ENCODE data around the gene MACROD1.

The MACROD1 gene

GRCh38 chr11:64071849-64072248, 94.1 kb downstream of the MACROD1 start:
- no peak for DNase-seq

- no peak for DNase-seq
These were observed 95.6 kb downstream of the MACROD1 start for GRCh38 chr11:64070314-64070681.

DNA sequence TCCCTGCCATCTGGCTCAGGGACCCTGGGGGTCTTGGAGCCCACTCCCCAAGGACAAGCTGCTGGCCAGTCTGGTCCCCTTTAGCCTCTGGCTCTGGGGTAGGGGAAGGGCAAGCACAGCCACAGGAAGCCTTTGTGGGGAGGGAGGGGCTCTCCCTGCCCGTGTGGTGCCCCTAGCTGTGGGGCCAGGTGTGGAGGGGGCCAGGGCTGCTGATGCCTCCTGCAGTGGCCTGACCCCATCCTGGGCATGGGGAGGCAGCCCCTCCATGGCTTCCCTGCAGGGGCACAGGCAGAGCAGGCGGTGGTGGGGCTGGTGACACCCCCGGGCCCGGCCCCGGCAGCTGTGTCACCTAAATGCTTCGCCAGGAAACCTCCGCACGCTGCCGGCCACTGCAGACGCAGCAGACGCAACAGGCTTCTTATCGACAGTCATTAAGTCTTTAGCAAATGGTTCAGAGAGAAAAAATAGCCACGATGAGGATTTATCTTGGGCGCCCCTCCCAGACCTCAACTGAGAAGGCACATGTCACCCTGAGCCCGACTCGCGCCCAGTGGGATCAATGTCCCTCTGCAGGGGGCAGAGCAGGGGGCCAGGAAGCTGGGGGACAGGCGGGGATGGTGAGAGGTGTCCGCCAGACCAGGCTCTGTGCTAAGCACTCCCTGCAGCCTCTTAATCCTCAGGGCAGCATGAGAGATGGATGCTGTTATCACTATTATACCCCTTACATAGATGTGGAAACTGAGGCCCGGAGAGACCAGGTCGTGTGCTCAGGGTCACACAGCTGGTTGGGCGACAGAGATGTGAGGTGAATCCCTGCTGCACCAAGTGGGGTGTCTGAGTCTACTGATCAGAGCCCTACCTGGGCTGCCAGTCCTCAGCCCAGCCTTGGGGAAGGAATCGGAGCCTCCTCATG, 96.3 kb downstream of the MACROD1 start:
- DNase-seq = no peak

GRCh38 chr11:64068705-64069400, 97.1 kb downstream of the MACROD1 start:
- no peak for DNase-seq

GRCh38 chr11:64067230-64067993, 98.5 kb downstream of the MACROD1 start:
- no peak for DNase-seq

DNA sequence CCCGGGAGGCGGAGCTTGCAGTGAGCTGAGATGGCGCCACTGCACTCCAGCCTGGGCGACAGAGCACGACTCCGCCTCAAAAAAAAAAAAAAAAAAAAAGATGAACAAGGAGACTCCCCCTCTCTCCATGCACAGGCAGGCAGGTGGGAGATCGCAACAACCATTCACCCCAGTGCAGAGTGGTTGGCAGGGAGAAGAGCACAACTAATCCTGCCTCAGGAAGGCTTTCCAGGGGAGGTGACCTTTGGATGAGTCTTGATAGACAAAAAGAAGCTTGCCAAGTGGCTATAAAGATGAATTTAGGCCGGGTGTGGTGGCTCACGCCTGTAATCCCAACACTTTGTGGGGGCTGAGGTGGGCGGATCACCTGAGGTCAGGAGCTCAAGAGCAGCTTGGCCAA, 100.2 kb downstream of the MACROD1 start:
- DNase-seq = no peak

GRCh38 chr11:64065141-64065465, 100.8 kb downstream of the MACROD1 start:
- DNase-seq = no peak

DNA sequence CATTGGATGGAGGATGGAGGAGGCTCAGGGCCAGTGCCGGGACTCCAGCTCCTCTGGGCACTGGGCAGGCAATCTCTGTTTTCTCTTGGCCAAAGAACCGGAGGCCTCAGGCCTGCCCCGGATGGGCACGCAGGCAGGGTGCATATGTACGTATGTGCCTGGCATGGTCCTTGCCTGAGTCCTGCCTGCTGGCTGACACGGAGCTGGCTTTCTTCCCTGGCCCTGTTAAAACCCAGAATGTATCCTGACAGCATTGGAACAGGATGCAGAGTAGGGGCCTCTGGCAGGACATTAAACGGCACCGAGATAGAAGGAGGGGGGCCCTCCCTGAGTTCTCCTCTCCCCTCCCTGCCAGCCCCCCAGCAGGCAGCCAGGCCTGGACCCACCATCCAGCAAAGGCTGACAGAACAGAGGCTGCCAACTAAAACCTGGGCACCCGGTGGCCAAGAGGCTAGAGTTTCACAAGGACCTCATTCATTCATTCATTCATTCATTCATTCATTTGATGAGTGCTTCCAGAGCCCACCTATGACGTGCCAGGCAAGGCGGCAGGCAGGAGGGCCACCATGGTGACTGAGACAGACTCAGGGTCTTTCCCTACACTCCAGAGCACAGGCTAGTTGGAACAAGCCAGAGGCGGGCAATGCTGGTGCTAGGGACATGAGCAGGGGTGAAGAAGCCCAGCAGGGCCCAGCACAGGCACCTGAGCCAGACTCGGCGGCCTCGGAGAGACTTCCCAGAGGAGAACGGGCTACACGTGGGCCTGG, 101.4 kb downstream of the MACROD1 start:
- DNase-seq = no peak

GRCh38 chr11:64063777-64064176, 102.1 kb downstream of the MACROD1 start:
- DNase-seq = no peak

DNA sequence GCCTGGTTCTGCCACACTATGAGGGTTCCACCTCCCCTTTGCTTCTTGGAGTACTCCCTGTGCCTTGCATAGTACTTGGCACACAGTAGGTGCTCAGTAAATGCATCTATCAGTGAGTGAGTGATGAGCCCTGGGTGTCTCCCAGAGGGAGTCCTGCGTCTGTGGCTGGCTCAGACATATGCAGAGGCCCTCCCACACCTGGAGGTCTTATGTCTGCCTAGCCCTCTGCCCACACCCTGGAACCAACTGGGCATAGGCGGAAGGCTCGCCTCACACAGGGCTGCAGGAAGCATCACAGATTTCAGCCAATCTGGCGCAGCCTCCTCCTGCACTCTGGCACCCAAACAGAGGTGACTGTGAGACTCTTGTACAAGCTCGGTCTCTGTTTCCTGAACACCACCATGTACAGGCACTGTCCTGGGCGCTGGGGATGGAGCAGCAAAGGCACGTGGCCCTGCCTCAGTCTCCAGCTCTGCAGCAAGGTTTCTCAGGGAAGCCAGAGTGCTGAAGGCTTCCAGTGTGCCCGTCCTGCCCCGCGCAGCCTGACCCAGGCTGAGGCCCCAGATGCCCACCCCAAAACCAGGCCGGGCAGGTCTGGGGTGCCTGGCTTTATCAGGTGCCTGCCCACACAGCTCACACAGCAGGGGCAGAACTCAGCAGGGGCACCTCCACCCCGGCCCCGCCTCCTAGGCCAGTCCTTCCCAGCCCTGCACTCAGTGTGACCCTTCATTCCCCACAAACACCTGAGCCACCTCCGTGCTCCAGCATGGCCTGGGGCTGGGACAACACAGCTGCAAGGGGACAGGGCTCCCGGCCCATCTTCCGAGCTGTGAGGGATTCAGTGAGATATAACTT, 103.5 kb downstream of the MACROD1 start:
- DNase-seq = no peak

DNA sequence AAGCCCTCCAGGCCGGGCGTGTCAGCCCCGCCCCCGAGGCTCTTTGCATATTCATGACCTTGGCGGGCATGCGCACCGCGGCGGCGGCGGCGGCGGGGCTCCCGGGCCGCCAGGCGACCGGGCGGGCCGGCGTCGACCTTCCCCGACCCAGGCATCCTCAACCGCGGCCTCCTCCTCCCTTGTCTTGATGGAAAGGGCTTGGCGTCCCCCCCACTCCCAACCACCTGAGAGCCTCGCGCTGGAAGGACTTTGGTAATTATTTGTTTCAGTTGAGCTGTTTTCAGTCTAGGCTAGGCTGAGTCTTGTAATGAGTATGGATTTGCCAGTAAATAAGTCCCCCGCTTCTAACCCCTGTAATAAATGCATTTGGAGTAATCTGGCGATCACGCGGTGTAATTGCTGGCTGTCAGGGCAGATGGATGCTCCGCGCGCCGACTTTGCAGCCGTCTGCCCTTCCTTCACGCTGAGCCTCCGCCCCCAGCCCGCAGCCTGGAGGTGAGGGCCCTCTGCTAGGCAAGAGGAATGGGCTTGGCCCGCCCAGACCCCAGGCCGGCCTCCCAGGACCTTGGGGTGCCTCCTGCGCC, 105.0 kb downstream of the MACROD1 start:
- DNase-seq = no peak

DNA sequence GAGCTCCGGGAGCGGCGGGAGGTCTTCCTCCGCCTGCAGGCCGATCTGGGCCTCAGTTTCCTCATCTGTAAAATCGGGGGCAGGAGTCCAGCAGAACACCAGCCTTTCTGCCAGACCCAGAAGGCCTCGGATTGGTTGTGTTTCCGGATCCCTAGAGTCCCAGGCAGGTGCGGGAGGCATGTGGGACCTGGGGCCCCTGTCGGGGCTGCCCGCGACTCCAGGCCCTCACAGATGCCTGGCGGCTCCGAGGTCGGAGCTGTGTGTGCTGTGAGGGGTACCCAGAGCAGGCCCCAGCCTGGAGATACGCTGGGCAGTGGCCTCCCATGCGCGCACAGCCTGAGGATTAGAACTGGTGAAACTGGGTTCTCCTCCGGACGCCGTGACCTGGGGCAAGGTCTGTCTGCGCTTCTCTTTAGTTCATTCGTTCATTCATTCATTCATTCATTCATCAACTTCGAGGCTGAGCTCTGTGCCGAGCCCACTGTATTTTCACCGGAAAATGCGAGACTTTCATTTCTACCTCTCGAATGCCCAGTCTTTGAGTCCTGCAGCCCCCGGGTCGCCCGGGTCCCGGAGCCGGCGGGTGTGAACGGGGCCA, 105.6 kb downstream of the MACROD1 start:
- no peak for DNase-seq

DNA sequence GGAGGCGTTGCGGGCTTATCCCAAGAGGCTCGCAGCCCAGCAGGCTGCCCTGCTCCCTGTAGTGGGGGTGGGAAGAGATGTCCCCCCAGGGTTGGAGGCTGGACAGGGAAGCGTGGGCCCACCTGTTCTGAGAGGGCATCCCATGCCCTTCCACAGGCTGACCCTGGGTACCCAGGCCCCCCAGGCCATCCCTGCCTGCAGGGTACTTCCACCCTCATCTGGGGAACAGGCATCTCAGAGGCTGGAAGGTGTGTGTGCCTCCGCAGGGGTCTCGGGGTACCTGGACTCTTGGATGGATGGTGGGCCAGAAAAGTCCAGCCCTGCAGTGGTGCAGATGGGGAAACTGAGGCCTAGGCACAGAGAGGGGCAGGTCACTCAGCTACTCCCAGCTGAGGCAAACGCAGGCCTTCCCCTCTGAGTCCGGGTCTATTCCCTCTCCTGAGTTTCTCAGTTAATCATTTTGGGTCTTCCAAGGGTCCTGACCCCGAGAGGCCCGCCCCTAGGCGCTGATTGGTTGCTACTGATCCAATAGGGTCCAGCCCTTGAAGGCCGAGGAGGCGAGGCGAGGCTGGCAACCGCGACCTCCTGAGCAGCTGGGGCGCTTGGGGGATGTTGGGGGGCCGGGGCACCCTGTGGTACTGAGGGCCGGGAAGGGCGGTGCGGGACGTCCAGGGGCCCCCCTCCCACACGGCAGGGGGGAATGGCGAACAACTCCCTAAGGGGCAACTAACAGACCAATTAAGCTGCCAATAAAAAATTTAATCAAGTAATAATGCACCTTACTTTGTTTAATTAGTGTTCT, 106.4 kb downstream of the MACROD1 start:
- DNase-seq = no peak

GRCh38 chr11:64058494-64058893, 107.4 kb downstream of the MACROD1 start:
- no peak for DNase-seq

DNA sequence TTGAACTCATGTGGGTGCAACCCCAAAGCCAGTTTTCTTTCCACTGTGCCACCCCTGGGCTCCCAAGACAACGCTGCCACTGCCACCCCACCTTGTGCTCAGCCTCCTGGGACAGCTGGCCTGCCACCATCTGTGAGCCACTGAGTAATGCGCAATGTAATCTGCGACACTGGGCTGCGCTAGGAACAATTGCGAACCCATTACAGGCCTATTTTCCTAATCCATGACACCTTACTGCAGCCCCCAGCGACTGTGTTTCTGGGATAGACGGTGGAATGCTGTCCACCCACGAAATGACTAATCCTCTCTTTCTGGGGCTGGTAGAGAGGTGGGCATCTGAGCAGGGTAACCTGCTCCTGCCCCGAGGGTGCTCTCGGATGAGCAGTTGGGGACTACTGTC, 108.0 kb downstream of the MACROD1 start:
- DNase-seq = no peak

GRCh38 chr11:64056861-64057260, 109.1 kb downstream of the MACROD1 start:
- no peak for DNase-seq

DNA sequence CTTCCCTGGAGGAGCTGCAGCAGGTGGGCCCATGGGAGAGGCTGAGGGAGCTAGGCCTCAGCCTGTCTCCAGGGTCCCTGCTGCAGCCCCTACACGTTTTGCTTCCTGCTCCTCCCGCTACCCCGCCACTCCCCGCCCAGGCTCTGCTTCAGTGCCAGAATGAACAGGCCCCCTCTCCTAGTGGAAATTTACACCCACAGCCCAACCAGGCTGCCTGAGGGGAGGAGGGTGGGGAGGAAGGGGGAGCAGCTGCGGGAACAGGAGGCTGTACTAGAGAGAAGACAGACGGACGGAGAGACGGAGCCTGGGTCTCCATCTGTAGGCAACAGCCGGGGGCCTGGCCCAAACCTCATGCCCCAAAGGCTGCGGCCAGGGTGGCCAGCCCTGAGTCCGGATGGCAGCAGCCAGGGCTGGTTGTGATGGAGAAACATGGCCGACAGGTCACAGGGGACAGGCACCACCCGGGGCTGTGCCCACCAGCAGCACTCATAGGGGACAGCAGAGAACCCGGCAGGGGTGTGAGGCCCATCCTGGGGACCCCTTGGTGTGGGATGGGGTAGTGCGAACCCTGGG, 109.6 kb downstream of the MACROD1 start:
- no peak for DNase-seq

- DNase-seq = no peak
These were observed 110.8 kb downstream of the MACROD1 start for GRCh38 chr11:64055077-64055476.

GRCh38 chr11:64053699-64054098, 112.2 kb downstream of the MACROD1 start:
- DNase-seq = no peak

All from MV-4-11 (cell line).